NCI-H2196 (cell line): ENCODE data around the gene LRRN2.

Source experiments
- DNase-seq: peaks from one replicate; lab custom pipeline; 2025; ENCODE audit not compliant: unreplicated experiment; lab: John Stamatoyannopoulos, UW

LRRN2 gene

DNA sequence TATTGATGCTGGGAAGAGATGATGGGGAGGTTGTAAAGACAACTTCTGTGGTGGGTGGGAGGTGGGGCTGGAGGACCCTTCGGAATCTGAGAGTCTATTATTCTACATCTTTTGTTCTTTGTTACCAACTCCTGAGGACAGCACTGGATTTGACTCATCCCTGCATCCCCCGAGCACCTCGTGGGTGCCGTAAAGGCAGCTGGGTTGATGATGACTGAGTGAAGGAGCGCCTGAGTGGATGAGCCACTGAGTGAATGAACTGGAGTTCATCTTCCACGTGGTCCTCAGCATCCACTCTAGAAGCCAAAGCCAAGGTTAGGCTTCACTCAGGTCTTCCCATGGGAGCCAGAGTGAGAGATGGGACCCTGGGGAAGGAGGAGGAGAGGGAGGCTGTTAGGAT lies 77.6 kb downstream of the LRRN2 start:
- no peak for DNase-seq

DNA sequence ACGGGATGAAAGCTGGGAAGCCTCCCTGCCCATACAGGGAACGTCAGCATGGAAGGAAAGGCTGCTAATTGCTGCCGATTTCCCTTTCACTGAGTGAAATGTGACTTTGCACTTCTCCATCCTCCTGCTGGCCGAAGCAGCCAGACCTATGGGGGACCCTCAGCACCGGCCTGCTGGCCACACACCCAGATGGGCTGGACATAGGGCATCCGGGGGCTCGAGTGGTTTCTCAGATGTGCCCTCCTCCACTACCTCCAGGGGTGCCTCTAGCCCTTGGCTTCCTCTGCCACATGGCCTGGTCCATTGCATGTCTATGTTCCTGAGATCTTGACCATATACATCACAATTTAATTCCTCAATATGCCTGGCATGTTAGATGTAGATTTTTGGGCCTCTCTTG lies 79.7 kb downstream of the LRRN2 start:
- DNase-seq: no peak

GRCh38 chr1:204602871-204603542 lies 82.5 kb downstream of the LRRN2 start:
- no peak for DNase-seq

DNA sequence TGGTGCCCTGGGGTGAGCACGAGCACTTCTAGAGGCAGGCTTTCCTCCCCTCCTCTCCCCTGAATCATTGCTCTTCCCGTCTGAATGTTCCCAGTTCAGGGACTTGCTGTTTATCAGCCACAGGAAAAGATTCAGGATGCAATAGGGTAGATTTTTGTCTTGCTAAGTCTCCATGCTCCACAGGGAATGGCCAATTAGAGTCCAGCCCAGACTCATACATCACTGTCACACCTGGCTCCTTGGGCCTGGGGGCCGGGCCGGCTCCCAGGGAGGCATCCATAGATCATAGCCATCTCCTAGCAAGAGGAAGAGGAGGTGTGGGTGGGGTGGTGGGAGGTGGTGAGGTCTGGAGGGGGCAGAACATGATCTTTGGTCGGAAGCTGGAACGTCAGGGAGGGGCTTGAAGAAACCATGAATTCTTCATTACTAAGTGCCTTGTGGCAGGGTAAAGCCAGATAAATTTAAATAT lies 83.4 kb downstream of the LRRN2 start:
- DNase-seq: no peak

DNA sequence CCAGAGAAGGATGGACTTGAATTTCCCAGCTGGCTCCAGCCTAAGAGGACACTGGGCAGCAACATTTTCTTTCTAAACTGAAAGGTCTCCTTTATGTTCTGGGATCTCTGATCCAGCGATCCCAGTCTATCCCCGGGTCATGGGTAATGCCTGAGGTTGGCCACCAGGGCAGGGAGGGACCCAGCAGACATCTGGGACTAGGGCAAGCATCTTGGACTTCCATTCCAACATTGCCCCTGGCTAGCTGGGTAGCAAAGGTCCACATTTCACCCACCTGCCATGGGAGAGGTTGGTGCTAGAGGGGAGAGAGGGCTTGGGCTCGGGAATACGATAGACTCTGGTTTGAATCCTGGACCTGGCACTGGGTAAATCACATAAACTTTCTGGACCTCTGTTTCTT lies 84.6 kb downstream of the LRRN2 start:
- no peak for DNase-seq

- DNase-seq: no peak
These were observed 85.3 kb downstream of the LRRN2 start for GRCh38 chr1:204600203-204600602.

DNA sequence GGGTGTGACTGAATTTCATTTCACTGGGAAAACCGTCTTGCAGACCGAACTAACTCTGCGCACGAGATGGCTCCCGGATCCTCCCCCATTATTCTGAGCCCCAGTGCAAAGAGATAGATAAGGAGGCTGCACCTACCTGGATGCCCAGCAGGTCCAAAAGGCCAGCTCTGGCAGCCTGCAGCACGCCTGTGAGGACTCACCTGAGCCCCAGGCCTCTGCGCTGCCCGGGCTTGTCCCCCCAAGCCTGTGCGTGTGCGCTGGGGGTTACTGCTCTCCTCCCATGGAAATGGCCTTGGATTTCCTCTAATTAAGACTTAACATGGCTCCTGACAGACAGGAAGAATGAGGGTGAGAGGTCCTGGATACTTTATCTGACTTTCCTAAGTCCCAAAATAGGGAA lies 85.9 kb downstream of the LRRN2 start:
- DNase-seq: no peak

DNA sequence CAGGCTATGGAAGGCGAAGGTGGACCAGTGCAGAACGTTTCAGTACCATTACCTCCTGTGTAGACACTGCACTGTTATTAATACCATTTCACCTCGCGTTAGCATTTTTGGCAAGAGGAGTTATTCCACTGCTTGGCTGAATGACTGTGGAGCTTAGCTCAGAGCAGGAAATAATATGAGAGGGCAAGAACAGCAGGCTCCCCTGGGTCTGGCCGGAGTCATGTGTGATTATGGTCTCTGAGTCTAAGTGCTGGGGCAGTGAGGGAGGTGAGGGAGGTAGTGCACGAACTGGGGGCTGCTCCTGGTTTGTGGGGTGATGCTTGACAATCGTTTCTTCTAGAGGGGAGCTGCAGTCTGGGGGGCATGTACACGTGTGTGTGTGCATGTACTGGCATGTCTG lies 86.4 kb downstream of the LRRN2 start:
- DNase-seq: no peak

GRCh38 chr1:204598319-204598969 lies 87.1 kb downstream of the LRRN2 start:
- no peak for DNase-seq

- no peak for DNase-seq
These were observed 93.1 kb downstream of the LRRN2 start for GRCh38 chr1:204592246-204592948.

DNA sequence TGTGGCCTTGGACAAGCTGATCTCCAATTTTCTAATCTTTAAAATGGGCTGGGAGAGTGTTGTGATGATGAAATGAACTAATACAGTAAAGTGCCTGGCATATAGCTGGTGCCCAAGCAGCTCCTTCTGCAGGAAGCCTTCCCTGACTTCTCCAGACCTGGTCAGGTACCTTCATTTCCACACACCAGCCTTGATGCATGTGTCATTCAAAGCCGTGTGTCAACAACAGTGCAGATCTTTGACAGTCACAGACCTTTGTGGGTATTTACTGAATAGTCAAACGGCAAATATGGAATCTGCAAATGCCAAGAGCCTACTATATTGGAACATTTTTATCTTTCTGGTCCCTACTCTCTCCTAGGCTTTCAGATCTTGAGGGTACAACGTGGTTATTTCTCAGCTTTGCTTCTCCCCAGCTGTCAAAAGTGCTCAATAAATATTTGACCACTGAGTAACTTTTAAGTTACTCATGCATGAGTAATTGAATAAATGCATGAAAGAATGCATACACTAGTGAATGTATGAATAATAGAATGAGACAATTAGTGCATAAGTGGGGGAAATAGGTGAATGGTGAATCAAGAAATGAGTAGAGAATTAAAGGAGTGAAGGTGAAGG lies 94.0 kb downstream of the LRRN2 start:
- no peak for DNase-seq

GRCh38 chr1:204589409-204590038 lies 96.0 kb downstream of the LRRN2 start:
- no peak for DNase-seq

DNA sequence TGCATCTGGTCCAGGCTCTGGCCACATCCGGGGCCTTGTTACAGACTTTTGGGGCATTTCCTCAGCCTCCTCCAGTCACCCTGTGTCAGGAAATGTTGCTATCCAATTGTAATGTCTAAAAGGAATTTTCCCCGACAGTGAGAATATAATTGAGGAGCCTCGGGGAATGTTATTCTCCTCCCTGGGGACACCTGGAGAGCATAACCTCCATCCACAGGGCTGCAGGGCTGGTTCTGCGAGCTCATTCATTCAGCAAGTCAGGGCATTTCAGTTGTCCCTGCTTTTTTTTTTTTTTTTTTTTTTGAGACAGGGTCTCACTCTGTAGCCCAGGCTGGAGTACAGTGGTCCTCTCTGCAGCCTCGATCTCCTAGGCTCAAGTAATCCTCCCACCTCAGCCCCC lies 96.7 kb downstream of the LRRN2 start:
- no peak for DNase-seq

DNA sequence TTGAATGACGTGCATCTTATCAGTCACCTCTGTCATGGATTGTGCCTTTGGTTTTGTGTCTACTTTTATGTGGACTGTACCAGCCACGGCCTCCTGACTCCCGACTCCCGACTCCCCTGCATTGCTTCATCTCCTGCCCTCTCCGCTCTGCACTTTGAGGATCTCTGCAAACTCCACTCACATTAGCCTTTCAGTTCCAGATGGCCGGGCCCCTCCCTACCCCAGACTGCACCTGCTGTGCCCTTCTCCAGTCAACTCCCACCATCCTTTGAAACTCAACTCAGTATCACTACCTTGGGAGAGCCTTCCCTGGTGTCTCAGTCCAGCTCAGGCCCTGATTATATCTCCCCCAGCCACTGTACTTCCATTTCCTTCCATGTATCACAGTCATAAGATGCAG lies 97.9 kb downstream of the LRRN2 start:
- no peak for DNase-seq

DNA sequence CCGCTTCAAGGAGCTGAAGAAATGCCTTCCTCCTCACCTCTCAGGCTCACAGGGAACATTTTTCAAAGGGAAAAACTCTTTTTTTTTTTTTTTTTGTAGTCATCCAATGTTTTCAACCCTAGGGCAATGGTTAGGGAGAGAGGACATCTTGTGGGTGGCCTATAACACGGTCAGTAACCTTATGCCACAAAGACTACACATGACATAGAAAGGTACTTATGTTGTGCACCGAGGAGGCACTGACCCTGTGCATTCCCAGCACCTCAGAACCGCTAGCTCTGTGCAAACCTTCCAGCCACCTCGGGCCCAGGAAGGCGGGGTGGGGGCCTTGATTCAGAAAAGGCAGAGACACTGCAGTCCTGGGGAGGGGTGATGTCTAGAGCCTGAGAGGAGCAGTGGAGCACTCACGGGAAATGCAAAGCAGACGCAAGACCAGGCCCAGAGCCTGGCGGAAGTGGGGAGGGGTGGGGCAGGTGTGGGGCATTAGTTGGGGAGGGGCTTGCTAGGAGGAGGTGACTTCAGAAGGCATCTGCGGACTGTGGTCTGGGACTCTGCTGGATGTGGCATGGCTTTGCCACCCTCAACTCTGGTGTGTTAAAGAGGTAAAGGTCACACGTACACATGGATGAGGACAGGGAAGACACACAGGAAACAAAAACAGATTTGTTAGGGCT lies 100.7 kb downstream of the LRRN2 start:
- no peak for DNase-seq

- peak; percentile 30 for DNase-seq
These were observed 101.5 kb downstream of the LRRN2 start for GRCh38 chr1:204583909-204584632.

DNA sequence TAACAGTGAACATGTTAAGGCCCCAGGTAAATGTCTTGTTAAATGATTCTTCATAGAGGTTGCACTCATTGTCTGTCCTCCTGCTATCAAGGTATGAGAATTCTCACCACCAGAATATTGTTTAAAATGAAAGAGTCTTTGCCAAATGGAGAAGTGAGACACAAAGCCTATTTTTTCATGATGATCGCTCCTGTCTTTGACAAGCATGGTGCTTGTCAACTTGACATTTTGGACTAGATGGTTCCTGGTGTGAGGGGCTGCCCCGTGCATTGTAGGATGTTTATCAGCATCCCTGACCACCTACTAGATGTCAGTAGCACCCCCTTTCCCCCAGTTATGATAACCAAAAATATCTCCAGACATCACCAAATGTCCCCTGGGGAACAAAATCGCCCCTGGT lies 103.8 kb downstream of the LRRN2 start:
- DNase-seq: no peak

DNA sequence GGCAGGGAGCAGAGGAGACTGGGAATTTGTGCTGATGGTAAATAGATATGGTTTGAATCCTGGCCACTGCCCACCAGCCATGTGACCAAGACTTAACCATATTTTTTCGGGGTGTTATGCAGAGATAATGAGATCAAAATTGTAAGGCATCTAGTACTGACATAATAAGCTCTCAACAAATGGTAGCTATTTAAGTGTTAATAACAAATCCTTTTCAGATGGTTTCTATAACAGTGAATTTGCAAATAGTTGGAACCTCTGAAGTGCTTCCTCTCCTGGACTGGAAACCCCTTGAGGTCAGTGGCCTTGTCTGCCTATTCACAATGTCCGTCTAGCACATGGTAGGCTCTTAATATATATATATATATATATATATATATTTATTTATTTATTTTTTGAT lies 104.7 kb downstream of the LRRN2 start:
- no peak for DNase-seq

DNA sequence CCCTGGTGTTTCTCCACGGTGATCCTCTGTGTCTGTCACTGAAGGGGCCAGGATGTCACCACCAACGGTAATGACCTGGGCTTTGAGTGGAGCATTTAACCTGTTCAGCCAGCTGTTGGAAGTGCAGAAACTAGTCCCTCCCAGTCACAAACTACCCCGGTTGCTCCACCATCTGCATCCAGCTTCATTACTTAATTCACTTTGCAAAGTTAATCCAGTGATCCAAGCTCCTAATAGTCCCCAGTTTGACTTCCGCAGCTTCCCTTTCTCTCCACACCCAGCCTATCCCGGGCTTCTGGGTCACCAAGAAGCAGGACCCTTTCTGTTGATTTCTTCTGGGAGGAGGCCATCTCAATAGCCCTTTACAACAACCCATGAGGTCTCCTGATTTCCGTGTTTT lies 105.9 kb downstream of the LRRN2 start:
- DNase-seq: no peak
